HG03175 (cell line): ENCODE results near the gene TASL.
"Not testable (repeated sequence)": the region's sequence is repeated elsewhere in the genome, so short reads cannot be mapped to it uniquely, and the experiment has no call there.

Experiments
- ATAC-seq: cut with Tn5 transposase; IDR thresholded peaks from one replicate; pipeline ENCODE4 v1.9.1; 2021; ENCODE audit warnings: mild to moderate bottlenecking, moderate library complexity; ENCODE audit not compliant: unreplicated experiment

Gene TASL, protein sequence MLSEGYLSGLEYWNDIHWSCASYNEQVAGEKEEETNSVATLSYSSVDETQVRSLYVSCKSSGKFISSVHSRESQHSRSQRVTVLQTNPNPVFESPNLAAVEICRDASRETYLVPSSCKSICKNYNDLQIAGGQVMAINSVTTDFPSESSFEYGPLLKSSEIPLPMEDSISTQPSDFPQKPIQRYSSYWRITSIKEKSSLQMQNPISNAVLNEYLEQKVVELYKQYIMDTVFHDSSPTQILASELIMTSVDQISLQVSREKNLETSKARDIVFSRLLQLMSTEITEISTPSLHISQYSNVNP

DNA sequence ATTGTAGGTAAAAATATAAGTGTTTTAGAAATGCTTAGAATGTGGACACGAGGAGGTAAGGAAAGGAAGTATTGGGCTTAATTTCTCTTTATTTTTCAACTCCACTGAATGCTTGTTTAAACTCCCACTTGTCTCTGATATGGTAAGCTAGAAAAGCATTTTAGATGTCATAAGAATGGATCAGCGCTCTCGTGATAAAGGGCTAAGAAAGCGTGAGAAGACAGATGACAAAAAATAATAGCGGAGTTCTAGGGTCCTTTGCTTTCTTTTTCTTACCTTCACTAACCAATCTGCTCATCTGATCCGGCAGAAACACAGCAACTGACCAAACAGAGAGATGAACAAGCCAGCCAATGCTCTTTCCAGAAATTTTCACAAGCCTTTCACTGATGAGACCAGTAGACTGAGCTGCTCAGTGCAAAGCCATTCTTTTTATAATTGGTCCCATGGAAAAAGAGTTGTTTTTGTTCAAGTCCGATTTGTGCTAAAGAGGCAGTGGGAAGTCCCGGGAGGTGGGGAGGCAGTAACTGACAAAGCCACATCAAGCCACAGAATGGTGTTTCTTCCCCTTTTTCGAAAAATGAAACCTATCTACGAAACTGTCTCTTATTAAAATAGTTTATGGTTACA is at the start of gene TASL:
Gene TASL (minus strand): TSS at position 405 of the 630 bp plus-strand sequence. CDS start 17,411 bp downstream, outside the sequence.
- ATAC-seq = peak; percentile 81

DNA sequence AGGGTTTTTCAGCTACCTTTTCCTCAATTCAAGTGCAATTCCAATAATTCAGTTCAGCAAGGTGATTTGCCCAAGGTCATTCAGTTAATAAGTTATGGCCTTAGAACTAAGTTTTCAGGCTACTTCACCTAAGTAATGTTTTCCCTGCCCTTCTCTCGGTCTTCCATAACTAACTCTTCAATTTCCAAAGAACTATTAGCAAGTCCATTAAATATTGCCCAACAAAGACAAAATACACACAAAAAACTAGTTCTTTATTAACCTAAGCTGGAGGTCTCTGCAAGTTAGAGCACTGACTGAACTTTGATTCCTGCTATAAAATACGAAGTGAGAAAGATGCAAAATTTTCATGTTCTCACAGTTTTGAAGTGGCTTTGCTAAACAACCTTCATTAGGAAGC is 48.8 kb upstream of the TASL start:
- ATAC-seq = no peak

DNA sequence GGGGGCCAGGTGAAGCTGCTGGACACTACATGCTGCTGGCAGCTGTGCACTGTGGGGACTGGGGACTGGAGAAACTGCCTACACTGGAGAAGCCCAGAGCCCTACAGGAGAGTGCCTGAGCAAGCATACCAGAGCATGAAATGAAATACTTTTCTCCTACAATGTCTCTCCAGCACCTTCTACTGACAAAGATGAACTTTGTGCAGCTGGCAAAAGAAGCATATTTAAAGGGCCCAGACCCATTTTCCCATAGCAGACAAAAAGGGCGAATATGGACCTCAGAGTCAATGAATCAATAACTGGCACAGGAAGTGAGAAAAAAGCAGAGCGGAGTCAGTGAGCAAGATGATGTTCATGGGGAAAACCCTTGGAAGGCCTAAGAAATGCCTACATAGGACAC is 44.8 kb upstream of the TASL start:
- no peak for ATAC-seq

DNA sequence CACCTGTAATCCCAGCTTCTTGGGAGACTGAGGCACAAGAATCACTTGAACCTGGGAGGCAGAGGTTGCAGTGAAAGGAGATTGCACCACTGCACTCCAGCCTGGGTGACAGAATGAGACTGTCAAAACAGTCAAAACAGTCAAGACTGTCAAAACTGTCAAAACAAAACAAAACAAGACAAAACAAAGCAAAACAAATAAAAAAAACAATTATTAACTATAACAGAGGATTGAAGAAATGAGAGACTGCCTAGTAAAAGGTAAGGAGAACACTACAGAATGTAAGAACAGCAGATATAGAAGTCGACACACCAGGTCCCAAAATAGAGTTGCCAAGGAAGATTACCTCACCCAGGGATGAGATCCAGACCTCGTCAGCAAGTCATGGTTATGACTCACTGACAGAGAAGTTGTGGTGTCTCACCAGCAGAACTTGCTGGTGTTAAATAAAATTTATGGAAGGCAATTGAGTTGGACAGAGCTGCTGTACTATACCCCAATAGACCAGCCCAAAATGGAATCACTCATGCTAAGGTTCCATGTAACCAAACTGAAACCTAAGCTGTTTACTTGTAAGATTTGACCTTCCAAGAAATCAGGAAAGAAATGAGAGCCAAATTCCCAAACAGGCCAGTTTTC is 43.5 kb upstream of the TASL start:
- ATAC-seq = no peak

DNA sequence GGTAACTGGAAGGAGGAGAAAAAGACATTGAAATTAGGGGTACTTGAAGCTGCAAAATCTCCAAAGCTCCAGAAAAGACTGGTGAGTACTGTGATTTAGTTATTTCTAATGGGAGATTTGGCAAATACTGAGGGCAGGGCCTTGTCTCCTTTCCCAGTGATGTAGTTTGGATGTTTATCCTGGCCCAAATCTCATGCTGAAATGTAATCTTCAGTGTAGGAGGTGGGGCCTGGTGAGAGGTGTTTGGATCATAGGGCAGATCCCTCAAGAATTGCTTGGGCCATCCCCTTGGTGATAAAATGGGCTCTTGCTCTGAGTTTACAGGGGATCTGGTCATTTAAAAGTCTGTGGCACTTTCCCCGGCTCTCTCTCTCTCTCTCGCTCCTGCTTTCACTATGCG is 42.6 kb upstream of the TASL start:
- no peak for ATAC-seq

DNA sequence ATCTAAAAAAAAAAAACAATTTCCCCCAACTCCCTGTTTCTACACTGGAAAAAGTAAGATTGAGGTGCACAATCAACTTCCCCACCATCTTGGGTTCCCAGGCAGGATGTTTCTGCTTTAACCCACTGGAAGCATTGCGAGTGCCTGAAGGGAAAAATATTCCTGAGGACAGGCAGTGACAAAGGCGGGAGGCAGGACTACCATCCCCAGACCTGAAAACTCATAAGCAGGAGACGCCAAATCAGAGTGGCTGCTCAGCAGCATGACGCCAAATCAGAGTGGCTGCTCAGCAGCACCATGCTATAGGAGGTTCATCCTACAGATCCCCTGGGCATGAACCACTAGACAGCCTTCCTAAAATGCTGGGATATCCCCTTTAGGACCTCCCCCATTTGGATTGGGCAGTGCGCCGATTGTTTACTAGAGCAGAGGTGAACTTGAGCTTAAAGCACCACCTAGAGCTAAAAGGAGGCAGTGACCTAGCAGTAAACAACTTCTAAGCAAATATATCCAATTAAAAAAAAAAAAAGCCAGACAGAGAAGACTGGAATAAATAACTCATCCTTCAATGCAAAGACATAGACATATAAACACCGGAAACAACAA is 40.7 kb upstream of the TASL start:
- ATAC-seq = no peak

DNA sequence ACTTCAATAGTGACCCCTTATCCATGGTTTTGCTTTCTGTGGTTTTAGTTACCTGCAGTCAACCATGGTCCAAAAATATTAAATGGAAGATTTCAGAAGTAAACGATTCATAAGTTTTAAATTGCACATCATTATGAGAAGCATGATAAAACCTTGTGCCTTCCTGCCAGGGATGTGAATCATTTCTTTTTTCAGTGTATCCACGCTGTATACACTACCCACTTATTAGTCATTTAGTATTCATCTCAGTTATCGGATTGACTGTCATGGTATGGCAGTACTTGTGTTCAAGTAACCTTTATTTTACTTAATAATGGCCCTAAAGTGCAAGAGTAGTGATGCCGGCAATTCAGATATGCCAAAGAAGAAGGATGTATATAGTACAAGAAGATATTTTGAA is 37.7 kb upstream of the TASL start:
- ATAC-seq = no peak

DNA sequence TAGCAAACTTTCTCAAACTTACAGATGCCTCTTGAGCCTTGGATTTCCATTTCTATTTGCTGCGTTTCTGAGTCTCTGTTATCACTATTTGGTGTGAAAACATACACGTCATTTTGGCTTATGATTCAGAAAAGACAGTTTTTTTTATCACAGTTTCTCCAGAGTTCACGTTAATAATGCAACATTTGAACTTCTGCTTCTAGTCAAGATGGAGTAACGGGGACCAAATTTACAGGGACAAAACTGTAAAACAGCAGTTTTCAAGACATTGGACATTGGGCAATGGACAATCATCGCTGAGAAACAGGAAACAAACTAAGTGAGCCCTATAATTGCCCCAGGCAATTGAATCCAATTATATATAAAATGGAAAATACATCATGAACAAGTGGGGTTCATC is 36.2 kb upstream of the TASL start:
- peak; percentile 31 for ATAC-seq

DNA sequence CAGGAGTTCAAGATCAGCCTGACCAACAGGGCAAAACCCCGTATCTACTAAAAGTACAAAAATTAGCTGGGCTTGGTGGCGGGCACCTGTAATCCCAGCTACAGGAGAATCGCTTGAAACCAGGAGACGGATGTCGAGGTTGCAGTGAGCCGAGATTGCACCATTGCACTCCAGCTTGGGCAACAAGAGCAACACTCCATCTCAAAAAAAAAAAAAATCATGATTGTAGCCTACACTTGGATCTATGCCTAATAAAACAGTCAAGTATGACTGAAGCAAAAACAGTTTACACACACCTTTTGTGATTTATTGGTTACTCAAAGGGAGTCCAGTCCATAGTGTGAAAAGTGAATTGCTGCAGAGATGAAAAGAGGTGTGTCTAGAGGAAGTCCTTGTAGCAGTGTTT is 34.7 kb upstream of the TASL start:
- ATAC-seq = no peak

DNA sequence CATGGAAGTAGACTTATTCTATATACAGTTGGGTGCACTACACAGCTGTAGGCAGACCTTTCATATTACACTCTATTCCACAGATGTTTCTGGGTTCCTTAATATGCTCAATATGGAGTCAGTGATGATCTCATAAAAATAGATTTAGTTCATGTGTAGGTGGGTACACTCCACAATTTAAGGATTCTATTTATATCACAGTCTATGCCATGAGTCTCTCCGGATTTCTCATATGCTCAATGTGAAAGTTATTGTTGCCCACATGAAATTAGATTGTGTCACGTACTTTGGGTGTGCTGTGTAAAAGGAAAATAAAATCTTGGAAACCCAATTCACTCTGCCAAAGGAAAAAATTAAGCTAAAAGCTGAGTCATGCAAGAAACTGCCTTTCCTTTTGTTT is 32.5 kb upstream of the TASL start:
- ATAC-seq = no peak

DNA sequence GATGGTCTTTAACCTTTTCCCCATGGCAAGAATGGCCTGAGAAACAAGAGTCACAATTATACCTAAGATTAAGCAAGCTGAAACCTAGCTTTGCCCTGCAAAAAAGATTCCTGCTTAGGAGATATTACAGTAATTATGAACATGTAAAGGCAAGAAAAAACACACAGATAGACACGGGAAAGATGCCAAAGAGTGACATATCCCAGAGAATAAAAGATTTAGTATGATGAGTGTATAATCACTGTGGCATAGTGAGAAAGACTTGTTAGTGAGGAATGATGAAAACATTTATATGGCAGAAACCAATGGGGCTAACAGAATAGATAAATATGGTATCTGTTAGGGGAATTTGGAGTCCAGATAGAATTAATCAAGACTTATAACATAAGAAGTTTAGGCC is 29.6 kb upstream of the TASL start:
- no peak for ATAC-seq

DNA sequence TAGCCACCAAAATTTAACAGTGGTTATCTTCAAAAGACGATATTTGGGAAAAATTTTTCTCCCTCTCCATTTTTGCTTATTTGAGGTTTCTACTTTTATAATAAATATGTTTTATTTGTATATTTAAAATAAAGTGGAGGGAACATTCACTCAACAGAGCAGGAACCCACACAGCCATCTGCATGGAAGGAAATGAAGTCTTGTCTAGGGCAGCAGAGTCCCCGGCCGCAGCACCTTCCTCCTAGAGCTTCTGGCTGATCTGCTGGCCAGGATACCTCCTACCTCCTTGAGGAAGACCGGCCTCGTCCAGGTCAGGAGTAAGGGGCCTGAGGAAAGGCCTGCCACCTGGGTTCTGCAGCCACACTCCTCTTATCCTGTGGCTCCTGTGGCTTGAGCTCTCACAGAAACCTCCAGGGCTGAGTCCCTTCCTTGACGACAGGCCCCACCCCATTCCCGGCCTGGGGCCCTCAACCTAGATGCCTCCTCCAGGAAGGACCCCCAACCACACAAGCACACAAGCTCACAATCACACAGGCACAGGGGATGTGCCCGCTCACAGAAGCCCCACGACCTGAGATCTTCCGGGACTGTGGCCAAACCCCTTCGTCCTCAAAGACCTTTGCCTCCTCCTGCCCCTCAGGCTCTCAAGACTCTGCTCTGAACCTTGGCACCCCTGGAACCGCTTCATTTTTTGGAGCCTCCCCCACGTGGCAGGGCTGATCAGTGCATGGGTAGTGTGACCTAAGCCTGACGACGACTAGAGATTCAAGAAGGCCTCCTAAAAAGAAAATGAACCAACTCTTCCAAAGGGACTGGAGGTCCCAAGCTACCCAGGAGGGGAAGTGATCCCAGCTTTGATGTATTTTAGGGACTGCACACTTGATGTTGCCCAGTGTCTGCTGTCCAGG is 23.0 kb upstream of the TASL start:
- not testable (repeated sequence) for ATAC-seq

DNA sequence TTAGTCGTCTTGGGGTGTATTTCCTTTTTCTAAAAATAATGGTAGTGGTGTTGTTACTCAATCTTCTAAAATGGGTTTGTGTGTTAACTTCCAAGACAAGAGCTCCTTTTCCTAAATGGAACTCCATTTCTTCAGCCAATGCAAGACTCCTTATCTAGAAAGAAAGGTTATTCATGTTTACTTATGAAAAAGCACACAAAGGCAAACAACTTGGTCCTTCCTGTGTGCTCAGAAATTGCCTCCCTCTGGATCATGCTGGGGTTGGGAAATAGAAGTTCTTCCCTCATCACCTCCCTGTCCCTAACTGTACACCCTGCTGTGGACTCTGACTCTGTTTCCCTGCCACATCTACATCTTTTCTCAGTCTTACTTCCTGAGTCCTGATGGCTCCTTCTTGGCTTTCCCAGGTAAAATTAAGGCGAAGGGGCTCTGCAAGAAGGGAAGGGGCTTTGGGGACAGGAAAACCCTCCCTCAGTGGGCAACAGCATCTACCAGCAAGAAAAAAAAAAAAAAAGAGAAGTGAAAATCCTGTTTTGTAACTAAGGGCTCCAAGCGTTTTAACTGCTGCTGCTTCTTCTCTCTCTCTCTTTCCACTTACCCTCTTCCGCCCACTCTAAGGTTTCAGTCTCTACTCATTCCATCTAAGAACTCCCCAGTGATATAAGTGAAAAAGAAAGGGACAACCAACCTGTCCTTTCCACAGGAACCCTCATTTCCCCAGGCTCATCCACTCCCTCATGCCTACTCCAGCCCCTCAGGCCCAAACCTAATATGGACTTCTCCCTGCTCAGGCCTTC is 19.8 kb upstream of the TASL start:
- peak; percentile 78 for ATAC-seq

DNA sequence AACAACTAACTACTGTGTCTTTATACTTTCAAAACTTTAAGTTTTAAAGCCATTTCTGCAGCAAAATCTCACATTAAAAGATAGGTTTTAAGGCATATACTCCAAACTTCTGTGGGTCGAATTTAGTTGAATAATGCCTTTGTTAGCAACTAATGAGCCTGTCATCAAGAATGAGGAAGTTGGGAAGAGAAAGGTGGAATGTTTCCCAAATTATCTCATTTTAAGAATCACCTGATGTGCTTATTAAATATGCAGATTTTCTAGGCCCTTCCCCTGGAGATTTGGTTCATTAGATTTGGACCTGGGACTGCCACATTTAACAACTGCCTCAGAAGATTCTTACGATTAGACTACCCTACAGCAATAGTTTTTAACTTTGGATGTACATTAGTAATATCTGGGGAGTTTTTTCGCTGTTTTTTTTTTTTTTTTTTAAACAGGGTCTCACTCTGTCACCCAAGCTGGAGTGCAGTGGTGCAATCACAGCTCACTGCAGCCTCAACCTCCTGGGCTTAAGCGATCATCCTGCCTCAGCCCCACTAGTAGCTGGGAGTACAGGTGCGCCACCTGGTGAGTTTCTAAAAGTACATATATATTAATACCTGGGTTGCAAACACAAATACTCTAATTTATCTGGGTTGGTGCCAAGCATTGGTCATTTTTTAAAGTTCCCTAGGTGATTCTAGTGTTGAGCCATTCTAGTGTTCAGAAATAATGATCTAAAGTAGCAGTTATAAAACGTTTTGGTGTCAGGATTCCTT is 16.1 kb upstream of the TASL start:
- peak; percentile 44 for ATAC-seq

DNA sequence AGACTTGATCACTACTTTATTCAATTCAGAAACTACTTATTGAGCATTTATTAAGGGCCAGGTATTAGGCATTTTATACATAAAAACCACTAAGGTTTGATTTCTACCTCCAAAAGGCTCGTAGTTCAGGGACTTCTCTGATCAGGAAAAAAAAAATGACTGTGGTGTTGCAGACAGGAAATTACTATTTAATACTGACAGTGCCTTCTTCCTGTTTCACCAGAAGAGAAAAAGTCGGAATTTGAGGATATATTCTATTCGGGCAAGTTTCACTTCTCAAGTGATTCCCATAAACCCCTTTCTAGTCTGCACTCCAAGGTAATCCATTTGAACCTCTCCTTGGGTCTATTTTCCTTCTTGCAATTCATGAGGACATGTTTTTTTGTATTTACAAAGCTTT is 15.3 kb upstream of the TASL start:
- no peak for ATAC-seq

DNA sequence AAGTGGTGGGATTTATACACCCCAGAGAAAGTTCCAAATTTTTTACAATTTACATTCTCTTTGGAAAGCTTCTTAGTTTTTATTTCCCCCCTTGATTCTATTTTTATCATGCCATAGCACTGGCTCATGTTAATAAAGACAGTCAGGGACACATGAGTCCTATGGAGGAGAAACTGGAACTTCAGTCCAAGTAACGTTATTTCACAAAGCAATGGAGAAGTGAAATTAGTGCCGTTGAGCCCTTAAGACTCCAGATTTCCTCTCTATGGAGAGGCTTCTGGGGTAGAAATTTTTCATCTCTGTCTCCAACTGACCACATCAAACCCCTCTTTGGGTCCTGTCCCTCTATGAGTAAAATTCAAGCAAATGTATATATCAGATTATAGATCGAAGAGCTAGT is 12.8 kb upstream of the TASL start:
- no peak for ATAC-seq

DNA sequence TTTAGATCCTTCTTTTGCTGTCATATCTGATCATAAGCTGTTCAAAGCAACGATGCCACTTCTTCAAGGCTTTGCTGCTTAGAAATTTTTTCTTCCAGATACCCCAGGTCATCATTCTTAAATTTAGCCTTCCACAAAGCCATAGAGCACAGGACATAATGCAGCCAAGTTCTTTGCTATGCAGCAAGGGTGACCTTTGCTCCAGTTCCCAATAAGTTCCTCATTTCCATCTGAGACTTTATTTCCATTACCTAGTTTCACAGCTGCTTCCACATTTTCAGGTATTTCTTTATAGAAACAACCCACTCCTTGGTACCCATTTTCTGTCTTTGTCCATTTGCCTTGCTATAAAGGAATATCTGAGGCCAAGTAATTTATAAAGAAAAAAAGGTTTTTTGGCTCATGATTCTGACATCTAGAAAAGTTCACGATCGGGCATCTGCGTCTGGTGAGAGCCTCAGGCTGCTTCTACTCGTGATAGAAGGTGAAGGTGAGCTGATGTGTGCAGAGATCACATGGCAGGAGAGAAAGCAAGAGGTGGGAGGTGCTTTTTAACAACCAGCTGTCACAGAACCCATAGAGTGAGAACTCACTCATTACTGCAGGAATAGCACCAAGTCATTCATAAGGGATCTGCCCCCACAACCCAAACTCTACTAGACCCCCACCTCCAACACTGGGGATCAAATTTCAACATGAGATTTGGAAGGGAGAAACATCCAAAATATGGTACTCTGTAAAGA is 11.8 kb upstream of the TASL start:
- ATAC-seq = no peak

DNA sequence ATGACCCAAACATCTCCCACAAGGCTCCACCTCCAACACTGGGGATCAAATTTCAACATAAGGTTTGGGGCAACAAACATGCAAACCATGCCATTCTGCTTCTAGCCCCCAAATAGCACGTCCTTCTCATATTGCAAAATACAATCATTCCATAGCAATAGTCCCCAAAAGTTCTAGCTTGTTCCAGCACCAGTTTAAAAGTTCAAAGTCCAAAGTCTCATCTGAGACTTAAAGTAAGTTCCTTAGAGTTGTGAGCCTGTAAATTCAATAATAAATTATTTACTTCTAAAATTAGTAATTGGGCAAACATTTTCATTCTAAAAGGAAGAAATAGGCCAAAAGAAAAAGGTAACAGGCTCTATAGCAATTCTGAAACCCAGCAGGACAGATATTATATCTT is 8.9 kb upstream of the TASL start:
- no peak for ATAC-seq

DNA sequence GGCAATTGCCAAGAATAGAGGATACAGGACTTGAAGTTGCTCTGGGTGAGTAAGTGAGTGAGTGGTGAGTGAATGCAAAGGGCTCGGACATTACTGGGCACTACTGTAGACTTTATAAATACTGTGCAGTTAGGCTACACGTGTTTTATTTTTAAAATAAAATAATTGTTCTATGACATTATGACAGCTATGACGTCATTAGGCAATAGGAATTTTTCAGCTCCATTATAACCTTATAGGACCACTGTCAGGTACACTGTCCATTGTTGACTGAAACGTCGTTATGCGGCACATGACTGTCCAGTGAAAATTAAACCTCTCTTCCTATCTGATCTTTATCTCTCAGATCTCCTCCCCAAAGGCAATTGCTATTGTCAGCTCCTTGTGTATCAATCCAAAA is 5.1 kb upstream of the TASL start:
- no peak for ATAC-seq
